Fibroblast of skin of right quadriceps (primary cell): ENCODE measurements around the gene NUS1.
"Not testable (repeated sequence)": the region's sequence is repeated elsewhere in the genome, so short reads cannot be mapped to it uniquely, and the experiment has no call there.

Source experiments
- DNase-seq: peaks from one replicate; pipeline ENCODE4 v3.0.0-alpha.2; 2013

NUS1 gene

GRCh38 chr6:117674991-117675657, at the start of gene NUS1:
TSS of gene NUS1 (plus strand) at chr6:117675469. CDS start at chr6:117675671, 202 bp downstream.
- DNase-seq, result peak; percentile 98

GRCh38 chr6:117627533-117627932, 47.7 kb upstream of the NUS1 start:
- no peak for DNase-seq

- DNase-seq, result no peak
These were observed 46.1 kb upstream of the NUS1 start for GRCh38 chr6:117629119-117629660.

GRCh38 chr6:117637770-117638169, 37.5 kb upstream of the NUS1 start:
- no peak for DNase-seq

GRCh38 chr6:117642976-117643375, 32.3 kb upstream of the NUS1 start:
- DNase-seq, result no peak

GRCh38 chr6:117651984-117652383, 23.3 kb upstream of the NUS1 start:
- not testable (repeated sequence) for DNase-seq

GRCh38 chr6:117653949-117654348, 21.3 kb upstream of the NUS1 start:
- no peak for DNase-seq

GRCh38 chr6:117655380-117655779, 19.9 kb upstream of the NUS1 start:
- DNase-seq, result no peak

- no peak for DNase-seq
These were observed 8.4 kb upstream of the NUS1 start for GRCh38 chr6:117666881-117667280.

- no peak for DNase-seq
These were observed 6.5 kb upstream of the NUS1 start for GRCh38 chr6:117668736-117669135.

- DNase-seq, result peak; percentile 0
These were observed 766 bp upstream of the NUS1 start for GRCh38 chr6:117674503-117674902.

- peak; percentile 5 for DNase-seq
These were observed 511 bp downstream of the NUS1 start for GRCh38 chr6:117675658-117676301.

GRCh38 chr6:117676577-117677218, 1.4 kb downstream of the NUS1 start:
- DNase-seq, result no peak

- DNase-seq, result peak; percentile 6
These were observed 2.4 kb downstream of the NUS1 start for GRCh38 chr6:117677553-117678141.

- no peak for DNase-seq
These were observed 6.0 kb downstream of the NUS1 start for GRCh38 chr6:117681162-117681741.

GRCh38 chr6:117684749-117685148, 9.5 kb downstream of the NUS1 start:
- no peak for DNase-seq

- no peak for DNase-seq
These were observed 10.1 kb downstream of the NUS1 start for GRCh38 chr6:117685359-117685758.

GRCh38 chr6:117687021-117687648, 11.9 kb downstream of the NUS1 start:
- no peak for DNase-seq

GRCh38 chr6:117689584-117689983, 14.3 kb downstream of the NUS1 start:
- not testable (repeated sequence) for DNase-seq

GRCh38 chr6:117706504-117706903, 31.2 kb downstream of the NUS1 start:
- no peak for DNase-seq

GRCh38 chr6:117706936-117707509, 31.8 kb downstream of the NUS1 start:
- DNase-seq, result not testable (repeated sequence)

GRCh38 chr6:117711369-117711768, 36.1 kb downstream of the NUS1 start:
- DNase-seq, result no peak
